Tibial artery (tissue), 4 donors: ENCODE results near the gene MAPK8IP2.
A peak's percentile ranks its signal among the peaks of the same experiment; 100 is the strongest.

Experiments used
- DNase-seq, 2 donors: peaks; one replicate each; pipeline ENCODE4 v3.0.0-alpha.2; 2019
- H3K27ac ChIP-seq, 2 donors: fragments of 200-600 bp; sonication (generic) in 1 of 2; 1 replicate in 1 of 2; 2 replicates in 1 of 2; pipeline ENCODE4 v1.5.1; 2018 to 2019; ENCODE audit warnings: mild to moderate bottlenecking in 1 of 2
- H3K27me3 ChIP-seq, 2 donors: fragments of 200-600 bp; sonication (generic) in 1 of 2; one replicate each; pipeline versions ENCODE4 v1.5.1 to v1.6.0; 2016 to 2019
- H3K36me3 ChIP-seq, 3 donors: fragments of 200-600 bp; sonication (generic) in 2 of 3; one replicate each; pipeline ENCODE4 v1.5.1; 2016 to 2019; ENCODE audit warnings: mild to moderate bottlenecking in 2 of 3
- H3K4me1 ChIP-seq, 4 donors: fragments of 200-600 bp; sonication (generic) in 2 of 4; 1 replicate in 3 of 4; 2 replicates in 1 of 4; pipeline ENCODE4 v1.5.1; 2016 to 2019
- H3K4me3 ChIP-seq, 2 donors: fragments of 200-600 bp; sonication (generic) in 1 of 2; 1 replicate in 1 of 2; 2 replicates in 1 of 2; pipeline ENCODE4 v1.5.1; 2018 to 2019; ENCODE audit warnings: mild to moderate bottlenecking in 2 of 2
- H3K9me3 ChIP-seq, 3 donors: fragments of 200-600 bp; sonication (generic) in 1 of 3; one replicate each; pipeline ENCODE4 v1.5.1; 2016 to 2019
- CTCF ChIP-seq, 2 experiments: fragments of 200-600 bp in 1 of 2; fragments of 450-650 bp in 1 of 2; IDR thresholded peaks; one replicate each; pipeline ENCODE4 v1.5.1; 2017 to 2019; ENCODE audit warnings: antibody characterized with exemption in 2 of 2, mild to moderate bottlenecking in 1 of 2, moderate library complexity in 1 of 2
- intact Hi-C: fragments of 100-400 bp; cut with DNase I; formaldehyde crosslinking; loops from one replicate; pipeline ENCODE4 v1.15.0; 2023; ENCODE audit warnings: low total_unique reads

The MAPK8IP2 gene

GRCh38 chr22:50579752-50580151, 20.8 kb upstream of the MAPK8IP2 start:
- Histone ChIP-seq H3K4me3 (no peak overlapping the region), H3K4me1 (peaks cover 0 to 35% (median 29%) of the 10 kb centered on the region in 4 donors), H3K36me3 (peaks cover 0 to 3% (median 0%) of the 10 kb centered on the region in 3 donors), H3K27me3 (peaks cover 0 to 33% of the 10 kb centered on the region in 2 donors), H3K9me3 (no peaks in the 10 kb centered on the region), H3K27ac (no peak overlapping the region)
- TF ChIP-seq CTCF (IDR thresholded peaks at IDR 0.05): no peak
- intact Hi-C loops: loop anchor here (2.0 to 5.0 kb wide), 2 partner anchors 49 to 52 kb away; partner anchors contain the start of genes ARSA and SCO2
- DNase-seq: no peak

GRCh38 chr22:50581031-50581949, 19.3 kb upstream of the MAPK8IP2 start:
- no peak for DNase-seq
- no peak for TF ChIP-seq CTCF (IDR thresholded peaks at IDR 0.05)
- Histone ChIP-seq H3K4me1 (peaks cover 0 to 35% (median 29%) of the 10 kb centered on the region in 4 donors), H3K36me3 (peaks cover 0 to 3% (median 0%) of the 10 kb centered on the region in 3 donors), H3K27me3 (peaks cover 0 to 28% of the 10 kb centered on the region in 2 donors), H3K9me3 (no peaks in the 10 kb centered on the region), H3K27ac (peak overlapping the region; percentile 83 to 95), H3K4me3 (peak overlapping the region; percentile 60 to 80)
- intact Hi-C loops: loop anchor here (2.0 to 5.0 kb wide), 2 partner anchors 48 to 54 kb away; partner anchors contain the start of genes ARSA and SCO2

GRCh38 chr22:50581950-50582492, 18.6 kb upstream of the MAPK8IP2 start:
- Histone ChIP-seq H3K9me3 (no peaks in the 10 kb centered on the region), H3K27ac (peak overlapping the region; percentile 83 to 95), H3K36me3 (peaks cover 0 to 3% (median 0%) of the 10 kb centered on the region in 3 donors), H3K4me1 (peaks cover 0 to 35% (median 29%) of the 10 kb centered on the region in 4 donors), H3K4me3 (peak overlapping the region; percentile 60 to 80), H3K27me3 (peaks cover 0 to 22% of the 10 kb centered on the region in 2 donors)
- no peak for TF ChIP-seq CTCF (IDR thresholded peaks at IDR 0.05)
- no peak for DNase-seq
- intact Hi-C loops: loop anchor here (2.0 to 5.0 kb wide), 2 partner anchors 47 to 55 kb away; partner anchors contain the start of genes ARSA and SCO2

- peak; percentile 97 to 99 for DNase-seq
- peaks cover 0 to 35% (median 29%) of the 10 kb centered on the region in 4 donors for H3K4me1 ChIP-seq
- no peak for TF ChIP-seq CTCF (IDR thresholded peaks at IDR 0.05)
- no peaks in the 10 kb centered on the region for H3K9me3 ChIP-seq
- intact Hi-C loops: loop anchor here (5.0 kb wide), 1 partner anchor 55 kb away; the partner anchor contains the start of gene SCO2
- H3K4me3 ChIP-seq: peak within 1 kb of the TSS; percentile 60 to 80
- peaks cover 0 to 3% (median 0%) of the 10 kb centered on the region in 3 donors for H3K36me3 ChIP-seq
- H3K27me3 ChIP-seq: peaks cover 0 to 15% of the 10 kb centered on the region in 2 donors
- H3K27ac ChIP-seq: peak within 1 kb of the TSS; percentile 83 to 95
Observed at GRCh38 chr22:50582493-50583293, 17.9 kb upstream of the MAPK8IP2 start, which contains the start of gene CHKB. TSS of gene CHKB (minus strand) at chr22:50582849. CDS start at chr22:50582781, 68 bp downstream.
